Measurements from ENCODE around the gene GSE1. TPM values are rescaled to one million over a fixed set of nuclear protein-coding genes. Genes with fewer than 3 reads are reported as not detected.

Gene GSE1
- total and polyA plus RNA-seq, 2 of the 13 experiments (the other 11 are each of a cell fraction or from before 2014, with no cell fraction given) = 16.1 to 31.2 TPM

- TF ChIP-seq MTERF4 (CRISPR knock-in tag; IDR thresholded peaks at IDR 0.05) (peak; percentile 53; the same call in 1 of the 2 replicates), ZNF691 (CRISPR knock-in tag; IDR thresholded peaks at IDR 0.05; ENCODE audit: borderline replicate concordance, low read depth) (no peak), ZBTB39 (CRISPR knock-in tag; IDR thresholded peaks at IDR 0.05) (no peak), LCORL (IDR thresholded peaks at IDR 0.05) (no peak), LCORL (CRISPR knock-in tag; IDR thresholded peaks at IDR 0.05) (no peak), FOXO4 (CRISPR knock-in tag; conservative IDR thresholded peaks at IDR 0.05) (no peak), ZNF777 (CRISPR knock-in tag; IDR thresholded peaks at IDR 0.05) (no peak; the same call in 1 of the 2 replicates), MBD4 (IDR thresholded peaks at IDR 0.05; ENCODE audit: borderline replicate concordance, low read length) (no peak), XBP1 (CRISPR knock-in tag; IDR thresholded peaks at IDR 0.05) (no peak), ZNF75D (CRISPR knock-in tag; IDR thresholded peaks at IDR 0.05; ENCODE audit: borderline replicate concordance) (peak; percentile 60; the same call in 1 of the 2 replicates), ZBTB26 (CRISPR knock-in tag; IDR thresholded peaks at IDR 0.05; ENCODE audit: borderline replicate concordance) (no peak), BCLAF1 (IDR thresholded peaks at IDR 0.05) (no peak), BRCA1 (CRISPR knock-in tag; IDR thresholded peaks at IDR 0.05) (peak; percentile 50; the same call in 1 of the 2 replicates), RFX5 (IDR thresholded peaks at IDR 0.05; ENCODE audit: low read depth, low read length) (no peak), CCDC6 (CRISPR knock-in tag; IDR thresholded peaks at IDR 0.05) (peak; percentile 87), ZNF780A (CRISPR knock-in tag; IDR thresholded peaks at IDR 0.05) (0 out of 2 replicates have a peak, but pooled peaks have one; percentile 27), ZNF414 (CRISPR knock-in tag; IDR thresholded peaks at IDR 0.05) (no peak)
Measured at GRCh38 chr16:85688586-85689284, 75.6 kb downstream of the GSE1 start, which contains the start of gene GINS2 (continued).
